GM12892 (cell line): ENCODE measurements around the gene TCEANC.
A peak's percentile ranks its signal among the peaks of the same experiment; 100 is the strongest.
"Not testable (repeated sequence)": the region's sequence is repeated elsewhere in the genome, so short reads cannot be mapped to it uniquely, and the experiment has no call there.

Source experiments
- DNase-seq: peaks from one replicate; pipeline ENCODE4 v3.0.0; 2011; ENCODE audit not compliant: insufficient read length
- FAIRE-seq: peaks from 2 replicates; lab custom pipeline; 2011; peaks lifted over from hg19 to GRCh38; lab: Jason Lieb, UNC
- POLR2A ChIP-seq: IDR thresholded peaks from 2 replicates; pipeline ENCODE4 v1.6.1; 2011; ENCODE audit warnings: low read depth, low read length, control low read depth
- POLR2AphosphoS5 ChIP-seq: IDR thresholded peaks from 2 replicates; pipeline ENCODE4 v1.6.1; 2011; ENCODE audit warnings: low read depth, low read length, control low read depth
- TAF1 ChIP-seq: IDR thresholded peaks from 2 replicates; pipeline ENCODE4 v1.6.1; 2011; ENCODE audit warnings: low read depth, mild to moderate bottlenecking, control low read depth, low read length, borderline replicate concordance

Gene TCEANC

DNA sequence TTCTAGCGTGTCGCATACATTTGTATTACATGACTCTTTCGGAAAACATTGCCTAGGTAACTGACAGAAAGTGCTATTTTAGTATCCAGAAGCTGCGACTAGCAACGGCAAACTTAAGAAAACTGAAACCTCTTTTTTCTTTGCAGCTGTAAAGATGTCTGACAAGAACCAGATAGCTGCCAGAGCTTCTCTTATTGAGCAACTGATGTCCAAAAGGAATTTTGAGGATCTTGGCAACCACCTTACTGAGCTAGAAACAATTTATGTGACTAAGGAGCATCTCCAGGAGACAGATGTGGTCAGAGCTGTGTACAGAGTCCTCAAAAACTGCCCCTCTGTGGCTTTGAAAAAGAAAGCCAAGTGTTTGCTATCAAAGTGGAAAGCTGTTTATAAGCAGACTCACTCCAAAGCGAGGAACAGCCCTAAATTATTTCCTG lies 9.4 kb downstream of the TCEANC start:
- TF ChIP-seq POLR2A (no peak), POLR2AphosphoS5 (no peak), TAF1 (no peak)
- DNase-seq (no peak), FAIRE-seq (no peak)

DNA sequence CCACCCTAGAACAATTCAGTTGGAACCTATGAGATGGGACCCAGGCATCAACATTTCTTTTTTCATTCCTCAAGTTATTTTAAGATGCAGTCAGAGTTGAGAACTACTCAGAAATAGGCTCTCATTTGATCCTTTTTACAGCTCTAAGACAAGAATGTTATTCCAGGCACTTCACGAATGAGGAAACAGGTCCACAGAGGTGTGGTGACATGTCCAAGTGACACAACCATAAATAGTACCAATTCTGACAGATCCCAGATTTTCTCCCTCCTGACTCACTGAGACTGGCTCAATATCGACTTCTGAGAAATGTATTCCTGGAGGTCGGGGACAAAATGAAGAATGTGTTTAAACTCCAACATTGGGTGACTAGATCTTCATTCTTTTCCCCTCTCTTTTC lies 11.1 kb downstream of the TCEANC start:
- TF ChIP-seq POLR2AphosphoS5 (no peak), TAF1 (no peak), POLR2A (no peak)
- no peak for FAIRE-seq
- DNase-seq = no peak

DNA sequence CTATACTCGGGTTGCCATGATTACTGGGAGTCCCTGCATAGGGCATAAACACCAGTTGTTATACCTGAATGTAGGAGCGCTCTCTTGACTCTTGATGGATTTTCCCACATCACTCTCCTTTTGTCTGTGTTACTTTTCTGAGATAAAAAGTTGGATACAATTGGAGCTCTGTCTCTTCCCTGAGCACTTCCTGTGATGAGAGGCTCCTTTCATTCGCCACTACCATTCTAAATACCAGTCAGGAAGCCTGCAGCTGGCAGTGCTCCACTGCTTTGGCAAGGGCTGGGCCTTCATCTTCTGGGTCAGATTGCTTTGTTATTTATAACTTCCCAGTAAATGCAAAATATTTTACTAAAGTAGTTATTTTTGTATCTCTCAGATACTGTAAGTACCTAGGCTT lies 13.9 kb downstream of the TCEANC start:
- FAIRE-seq (no peak), DNase-seq (no peak)
- TF ChIP-seq TAF1 (no peak), POLR2AphosphoS5 (no peak), POLR2A (no peak)

GRCh38 chrX:13667919-13668318 lies 15.0 kb downstream of the TCEANC start:
- DNase-seq (no peak), FAIRE-seq (no peak)
- no peak for TF ChIP-seq POLR2A
- TF ChIP-seq TAF1 = no peak
- TF ChIP-seq POLR2AphosphoS5 = no peak

DNA sequence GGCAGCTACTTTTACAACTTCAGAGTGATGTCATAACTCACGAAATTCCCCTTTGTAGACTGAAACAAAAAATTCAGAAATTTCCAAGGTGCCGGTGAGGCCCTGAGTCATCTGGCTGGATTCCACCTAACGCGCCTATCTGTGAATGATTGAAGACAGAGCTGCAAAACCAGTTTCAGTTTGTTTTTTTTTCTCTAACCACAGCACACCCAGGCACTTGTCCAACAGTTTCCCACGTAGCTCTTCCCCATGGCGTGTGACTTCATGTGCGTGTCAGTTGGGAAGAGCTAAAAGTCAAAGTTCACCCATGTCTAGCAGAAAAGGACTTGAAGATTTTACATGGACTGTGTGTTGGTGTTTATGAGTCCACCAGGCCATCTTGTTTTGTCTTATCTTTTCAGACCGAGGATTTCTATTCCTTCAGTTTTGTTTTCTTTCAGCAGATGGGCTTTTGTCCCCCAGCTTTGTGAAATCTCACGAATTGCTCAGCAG lies 16.4 kb downstream of the TCEANC start:
- FAIRE-seq (peak; percentile 98), DNase-seq (no peak)
- no peak; the same call in 1 of the 2 replicates for TF ChIP-seq POLR2A
- TF ChIP-seq POLR2AphosphoS5 = no peak
- TF ChIP-seq TAF1 = no peak

GRCh38 chrX:13669755-13670154 lies 16.8 kb downstream of the TCEANC start:
- not testable (repeated sequence) for DNase-seq, FAIRE-seq

DNA sequence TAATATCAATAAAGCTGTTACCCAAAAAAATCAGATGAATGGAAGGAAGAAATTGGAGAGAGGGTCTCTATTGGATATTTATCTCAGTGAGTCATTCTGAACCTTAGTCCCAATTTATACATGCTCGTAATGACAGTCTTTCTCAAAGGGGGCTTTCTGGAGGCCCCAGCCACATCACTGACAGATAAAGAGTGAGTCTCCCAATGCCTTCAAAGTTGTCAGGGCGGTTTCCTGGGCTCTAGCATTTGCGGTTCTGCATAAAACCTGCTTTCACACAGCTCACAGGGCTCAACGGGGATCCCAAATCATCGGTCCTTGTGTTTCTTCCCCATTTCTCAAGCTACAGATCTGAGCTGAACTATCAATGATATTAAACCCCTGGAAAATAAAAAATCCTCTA lies 17.3 kb downstream of the TCEANC start:
- FAIRE-seq (no peak), DNase-seq (no peak)
- TF ChIP-seq POLR2AphosphoS5 (no peak), TAF1 (no peak), POLR2A (no peak)

DNA sequence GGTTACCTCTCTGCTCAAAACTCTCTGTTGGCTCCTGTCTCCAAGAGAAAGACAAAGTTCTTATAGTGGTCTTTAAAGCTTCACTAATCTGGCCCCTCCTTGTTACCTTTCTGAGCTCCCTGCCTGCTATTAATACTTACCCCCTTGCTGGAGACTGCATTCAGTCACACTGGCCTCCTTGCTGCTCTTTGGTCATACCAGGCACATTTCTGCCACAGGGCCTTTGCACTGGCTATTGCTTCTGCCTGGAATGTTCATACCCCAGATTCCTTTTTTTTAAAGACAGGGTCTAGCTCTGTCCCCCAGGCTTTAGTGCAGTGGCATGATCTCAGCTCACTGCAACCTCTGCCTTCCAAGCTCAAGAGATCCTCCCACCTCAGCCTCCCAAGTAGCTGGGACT lies 20.1 kb downstream of the TCEANC start:
- TF ChIP-seq POLR2A = no peak
- no peak for TF ChIP-seq TAF1
- no peak for TF ChIP-seq POLR2AphosphoS5
- FAIRE-seq (no peak), DNase-seq (no peak)

DNA sequence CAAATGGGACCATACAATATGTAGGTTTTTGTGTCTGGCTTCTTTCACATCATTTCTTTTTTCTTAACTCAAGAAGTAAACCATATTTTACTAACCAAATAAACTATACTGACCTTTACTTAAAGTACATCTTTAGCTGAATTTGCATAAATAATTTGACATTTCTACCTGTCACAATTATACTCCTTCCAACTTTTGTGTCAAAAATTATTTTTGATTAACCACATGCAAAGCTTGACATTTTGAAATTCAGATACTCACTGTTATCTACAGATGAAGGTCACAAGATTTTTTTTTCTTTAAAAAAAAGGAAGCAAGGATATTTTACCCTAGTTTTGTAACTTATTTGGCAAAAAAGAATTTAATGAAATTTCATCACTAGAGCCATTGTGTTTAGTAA lies 23.9 kb downstream of the TCEANC start:
- no peak for FAIRE-seq
- TF ChIP-seq TAF1 (no peak), POLR2A (no peak), POLR2AphosphoS5 (no peak)
- no peak for DNase-seq

DNA sequence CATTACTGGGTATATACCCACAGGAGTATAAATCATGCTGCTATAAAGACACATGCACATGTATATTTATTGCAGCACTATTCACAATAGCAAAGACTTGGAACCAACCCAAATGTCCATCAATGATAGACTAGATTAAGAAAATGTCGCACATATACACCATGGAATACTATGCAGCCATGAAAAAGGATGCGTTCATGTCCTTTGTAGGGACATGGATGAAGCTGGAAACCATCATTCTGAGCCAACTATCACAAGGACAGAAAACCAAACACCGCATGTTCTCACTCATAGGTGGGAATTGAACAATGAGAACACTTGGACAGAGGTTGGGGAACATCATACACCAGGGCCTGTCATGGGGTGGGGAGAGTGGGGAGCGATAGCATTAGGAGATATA lies 26.8 kb downstream of the TCEANC start:
- FAIRE-seq, DNase-seq: not testable (repeated sequence)

DNA sequence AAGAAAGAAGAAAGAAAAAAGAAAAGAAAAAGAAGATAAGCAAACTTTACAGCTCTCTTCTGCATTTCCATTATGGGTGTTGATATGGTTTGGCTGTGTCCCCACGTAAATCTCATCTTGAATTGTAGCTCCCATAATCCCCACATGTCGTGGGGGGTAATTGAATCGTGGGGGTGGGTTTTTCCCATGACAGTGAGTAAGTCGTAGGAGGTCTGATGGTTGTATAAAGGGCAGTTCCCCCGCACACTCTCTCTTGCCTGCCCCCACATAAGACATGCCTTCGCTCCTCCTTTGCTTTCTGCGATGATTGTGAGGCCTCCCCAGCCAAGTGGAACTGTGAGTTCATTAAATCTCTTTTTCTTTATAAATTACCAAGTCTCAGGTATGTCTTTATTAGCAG lies 28.7 kb downstream of the TCEANC start:
- FAIRE-seq (no peak), DNase-seq (no peak)

DNA sequence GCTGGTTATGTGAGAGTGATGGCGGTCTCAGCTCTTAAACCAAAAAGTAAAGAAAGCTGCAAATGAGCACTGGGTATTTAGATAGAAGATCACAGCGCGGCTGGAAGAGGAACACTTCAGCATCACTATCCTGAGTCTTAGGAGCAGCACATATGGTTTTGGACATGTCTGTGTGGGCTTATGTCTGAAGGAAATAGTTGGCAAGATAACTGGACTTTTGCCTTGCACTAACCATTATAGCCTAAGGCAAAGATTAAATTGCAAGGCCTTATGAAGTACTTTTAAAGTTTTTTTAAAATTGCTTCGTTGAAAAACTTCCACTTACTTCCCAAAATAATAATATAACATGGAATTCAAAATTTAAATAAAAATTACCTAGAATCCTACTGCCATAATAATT lies 31.4 kb downstream of the TCEANC start:
- no peak for FAIRE-seq
- TF ChIP-seq POLR2AphosphoS5 (no peak), POLR2A (no peak), TAF1 (no peak)
- DNase-seq = no peak

More for the DNA sequence above, 28.7 kb downstream of the TCEANC start:
- TF ChIP-seq TAF1 (no peak), POLR2AphosphoS5 (no peak), POLR2A (no peak)

DNA sequence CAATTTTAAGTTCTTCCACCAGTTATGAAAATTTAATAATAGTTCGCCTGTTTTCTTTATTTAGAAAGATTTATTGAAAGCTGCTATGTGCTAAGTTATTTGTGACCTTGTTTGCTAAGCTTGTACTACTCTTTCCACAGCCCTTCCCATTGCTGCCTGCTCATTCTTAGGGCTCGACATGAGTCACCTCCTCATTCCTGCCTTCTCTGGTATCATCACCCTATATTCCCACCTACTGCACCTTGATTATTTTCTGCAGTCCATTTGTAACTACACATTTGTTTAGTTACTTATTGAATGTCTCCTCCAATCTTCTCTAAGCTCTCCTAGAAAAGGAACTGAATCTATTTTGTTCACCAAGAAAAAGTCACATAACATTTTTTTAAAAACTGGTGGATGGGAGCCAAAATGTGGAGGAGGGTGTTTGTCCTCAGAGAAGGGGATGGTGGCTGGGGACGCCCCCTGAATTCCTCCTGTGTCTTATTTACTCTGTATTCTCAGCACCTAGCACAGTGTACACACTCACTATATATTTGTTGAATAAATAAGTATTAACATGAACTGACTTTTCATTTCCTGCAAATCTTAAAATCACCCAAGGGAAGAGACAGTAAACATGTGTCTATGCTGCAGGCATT lies 32.3 kb downstream of the TCEANC start:
- peak; percentile 9 for FAIRE-seq

More for the DNA sequence above, 32.3 kb downstream of the TCEANC start:
- no peak for DNase-seq
- no peak for TF ChIP-seq TAF1
- TF ChIP-seq POLR2A = no peak
- no peak for TF ChIP-seq POLR2AphosphoS5
